GM13977 (cell line): ENCODE data around the gene TNFRSF11A.

Source experiments
- DNase-seq: peaks from one replicate; pipeline ENCODE4 v3.0.0; 2012; ENCODE audit warnings: low spot score
- in situ Hi-C: fragments of 300-500 bp; cut with MboI; formaldehyde crosslinking; loops from one replicate; pipeline ENCODE4 v1.12.0; 2022; ENCODE audit warnings: low sequenced_read_pairs, low pct_unique_long_range_greater_than_20kb, mixed read lengths, inconsistent platforms; ENCODE audit not compliant: unreplicated experiment
- TF ChIP-seq, protein P1 (sequence below): IDR thresholded peaks from 2 replicates; pipeline ENCODE4 v1.5.1; 2012; ENCODE audit warnings: mild to moderate bottlenecking, control low read depth; ENCODE audit not compliant: insufficient read depth; ENCODE audit errors: extremely low read depth, missing control alignments

The TNFRSF11A gene

DNA sequence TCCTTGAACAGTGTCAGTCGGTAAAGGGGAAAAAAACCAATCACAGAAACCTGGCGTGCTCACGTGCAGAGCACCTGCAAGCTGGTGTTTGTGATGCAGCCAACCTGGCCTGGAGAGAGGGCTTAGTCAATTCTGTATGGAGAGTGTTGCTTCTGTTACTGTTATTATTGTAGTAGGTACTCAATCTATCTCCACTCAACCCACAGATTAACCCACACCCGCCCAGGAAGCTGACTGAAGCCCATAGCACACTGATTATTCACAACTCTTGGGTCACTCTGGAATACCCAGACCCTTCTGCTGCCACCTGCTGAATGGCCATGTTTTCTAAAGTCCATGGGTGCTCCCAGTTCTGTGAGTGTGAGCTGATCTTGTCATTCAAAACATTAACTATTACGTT lies 53.9 kb downstream of the TNFRSF11A start:
- DNase-seq: no peak
- in situ Hi-C loops: no loop called here
- TF ChIP-seq, protein P1, sequence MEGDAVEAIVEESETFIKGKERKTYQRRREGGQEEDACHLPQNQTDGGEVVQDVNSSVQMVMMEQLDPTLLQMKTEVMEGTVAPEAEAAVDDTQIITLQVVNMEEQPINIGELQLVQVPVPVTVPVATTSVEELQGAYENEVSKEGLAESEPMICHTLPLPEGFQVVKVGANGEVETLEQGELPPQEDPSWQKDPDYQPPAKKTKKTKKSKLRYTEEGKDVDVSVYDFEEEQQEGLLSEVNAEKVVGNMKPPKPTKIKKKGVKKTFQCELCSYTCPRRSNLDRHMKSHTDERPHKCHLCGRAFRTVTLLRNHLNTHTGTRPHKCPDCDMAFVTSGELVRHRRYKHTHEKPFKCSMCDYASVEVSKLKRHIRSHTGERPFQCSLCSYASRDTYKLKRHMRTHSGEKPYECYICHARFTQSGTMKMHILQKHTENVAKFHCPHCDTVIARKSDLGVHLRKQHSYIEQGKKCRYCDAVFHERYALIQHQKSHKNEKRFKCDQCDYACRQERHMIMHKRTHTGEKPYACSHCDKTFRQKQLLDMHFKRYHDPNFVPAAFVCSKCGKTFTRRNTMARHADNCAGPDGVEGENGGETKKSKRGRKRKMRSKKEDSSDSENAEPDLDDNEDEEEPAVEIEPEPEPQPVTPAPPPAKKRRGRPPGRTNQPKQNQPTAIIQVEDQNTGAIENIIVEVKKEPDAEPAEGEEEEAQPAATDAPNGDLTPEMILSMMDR: no peak

DNA sequence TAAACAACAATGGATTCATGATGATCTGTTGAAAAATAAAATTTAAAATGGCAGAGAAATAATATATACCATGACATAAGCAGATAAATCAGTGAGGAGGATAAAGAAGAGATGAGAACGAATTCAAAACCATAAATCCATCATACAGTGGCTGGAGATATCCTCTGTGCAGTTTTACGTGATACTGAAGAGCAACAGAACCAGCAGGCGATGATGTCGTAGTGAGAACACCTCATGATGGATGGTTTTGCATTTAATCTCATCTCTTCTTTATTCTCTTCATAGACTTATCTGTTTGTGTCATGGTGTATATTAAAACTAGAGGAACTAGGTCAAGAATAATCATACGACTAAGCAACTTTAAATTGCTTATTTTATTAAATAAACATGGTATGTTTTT lies 56.3 kb downstream of the TNFRSF11A start:
- in situ Hi-C loops: no loop called here
- no peak for DNase-seq
- TF ChIP-seq, protein P1: no peak

DNA sequence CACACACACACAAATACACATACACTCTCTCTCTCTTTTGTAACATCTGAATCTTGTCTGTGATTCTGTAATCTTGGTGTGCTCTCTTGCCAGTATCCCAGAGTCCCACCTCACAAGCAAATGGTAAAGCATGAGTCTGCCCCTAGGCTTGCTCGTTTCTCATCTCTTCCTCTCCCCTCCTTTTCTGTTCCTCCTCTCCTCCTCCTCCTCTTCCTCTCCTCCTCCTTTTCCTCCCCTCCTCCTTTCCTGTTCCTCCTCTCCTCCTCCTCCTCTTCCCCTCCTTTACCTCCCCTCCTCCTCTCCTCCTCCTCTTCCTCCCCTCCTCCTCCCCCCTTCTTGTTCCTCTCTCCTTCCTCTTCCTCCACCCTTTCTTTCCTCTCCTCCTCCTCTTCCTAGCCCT lies 59.0 kb downstream of the TNFRSF11A start:
- in situ Hi-C loops: no loop called here

DNA sequence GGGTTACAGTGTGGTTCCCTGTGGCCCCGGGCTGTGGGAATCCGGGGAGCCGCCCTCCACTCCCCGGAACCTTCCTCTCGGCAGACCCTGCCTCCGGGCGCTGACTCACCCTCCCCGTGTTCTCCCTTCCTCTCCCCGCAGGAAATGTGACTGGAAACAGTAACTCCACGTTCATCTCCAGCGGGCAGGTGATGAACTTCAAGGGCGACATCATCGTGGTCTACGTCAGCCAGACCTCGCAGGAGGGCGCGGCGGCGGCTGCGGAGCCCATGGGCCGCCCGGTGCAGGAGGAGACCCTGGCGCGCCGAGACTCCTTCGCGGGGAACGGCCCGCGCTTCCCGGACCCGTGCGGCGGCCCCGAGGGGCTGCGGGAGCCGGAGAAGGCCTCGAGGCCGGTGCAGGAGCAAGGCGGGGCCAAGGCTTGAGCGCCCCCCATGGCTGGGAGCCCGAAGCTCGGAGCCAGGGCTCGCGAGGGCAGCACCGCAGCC lies 59.5 kb downstream of the TNFRSF11A start:
- no peak for DNase-seq
- TF ChIP-seq, protein P1: no peak
- in situ Hi-C loops: no loop called here

More for the DNA sequence above, 59.0 kb downstream of the TNFRSF11A start:
- no peak for DNase-seq
- TF ChIP-seq, protein P1: no peak

DNA sequence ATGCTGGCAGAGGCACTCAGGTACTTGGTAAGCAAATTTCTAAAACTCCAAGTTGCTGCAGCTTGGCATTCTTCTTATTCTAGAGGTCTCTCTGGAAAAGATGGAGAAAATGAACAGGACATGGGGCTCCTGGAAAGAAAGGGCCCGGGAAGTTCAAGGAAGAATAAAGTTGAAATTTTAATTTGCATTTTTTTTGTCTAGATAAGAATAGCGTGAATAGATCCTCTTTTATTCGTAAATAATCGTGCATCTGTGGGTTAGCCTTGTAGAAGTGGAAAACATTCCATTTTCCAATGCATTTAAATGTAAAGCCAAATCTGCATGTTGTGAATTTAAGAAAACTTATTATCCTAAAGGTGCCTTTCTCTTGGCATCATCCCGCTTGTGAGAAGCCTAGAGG lies 61.0 kb downstream of the TNFRSF11A start:
- in situ Hi-C loops: no loop called here
- DNase-seq: no peak
- TF ChIP-seq, protein P1: no peak

DNA sequence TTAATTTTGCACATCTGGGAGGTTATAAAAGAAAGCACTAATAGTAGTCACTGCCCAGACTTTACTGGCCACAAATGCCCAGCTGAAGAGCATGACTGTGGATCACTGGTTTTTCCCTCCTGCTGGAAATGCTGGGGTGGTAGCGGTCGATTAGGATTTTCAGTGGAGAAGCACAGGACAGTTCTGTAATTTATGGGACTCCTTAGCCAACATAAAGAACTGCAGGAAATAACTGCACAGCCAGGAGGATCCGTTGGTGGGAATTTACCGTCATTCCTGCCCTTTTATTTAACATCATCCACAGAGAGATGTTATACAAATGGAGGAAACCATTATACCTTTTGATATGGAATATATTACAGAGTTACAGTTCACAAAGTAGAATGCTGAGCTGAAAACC lies 61.5 kb downstream of the TNFRSF11A start:
- no peak for DNase-seq
- TF ChIP-seq, protein P1: no peak

DNA sequence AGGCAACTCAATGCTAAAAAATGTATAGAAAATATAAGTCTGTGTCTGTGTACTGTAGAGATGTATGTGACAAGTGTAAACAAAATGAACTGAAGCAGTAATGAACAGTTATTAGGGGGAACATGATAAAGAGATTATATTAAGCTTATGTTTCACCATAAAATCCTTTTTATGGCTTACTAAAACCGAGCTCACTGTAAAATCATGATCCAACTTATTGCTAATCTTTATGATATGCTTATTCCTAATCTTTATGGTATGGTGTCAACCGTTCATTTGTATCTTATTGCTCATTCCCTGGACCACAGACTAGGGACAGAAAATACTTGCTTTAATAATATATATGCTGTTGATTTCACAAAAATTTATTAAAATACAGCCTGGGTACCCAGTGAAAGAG lies 62.1 kb downstream of the TNFRSF11A start:
- in situ Hi-C loops: no loop called here
- TF ChIP-seq, protein P1: no peak
- DNase-seq: no peak

More for the DNA sequence above, 61.5 kb downstream of the TNFRSF11A start:
- in situ Hi-C loops: no loop called here
